Colonic mucosa (tissue), 4 donors: Measurements from ENCODE around the gene NUDCD3. TPM values are rescaled to one million over a fixed set of nuclear protein-coding genes. Genes with fewer than 3 reads are reported as not detected.

Source experiments
- DNase-seq: peaks from one replicate; pipeline ENCODE4 v3.0.0-alpha.2; 2020
- H3K27ac ChIP-seq: fragments of 200-600 bp; one replicate; pipeline ENCODE4 v1.8.0; 2021
- H3K27me3 ChIP-seq: fragments of 200-600 bp; one replicate; pipeline ENCODE4 v1.8.0; 2021
- H3K36me3 ChIP-seq: fragments of 200-600 bp; one replicate; pipeline ENCODE4 v1.8.0; 2021
- H3K4me1 ChIP-seq: fragments of 200-600 bp; one replicate; pipeline ENCODE4 v1.8.0; 2021; ENCODE audit warnings: mild to moderate bottlenecking
- H3K4me3 ChIP-seq: fragments of 200-600 bp; one replicate; pipeline ENCODE4 v1.8.0; 2021
- H3K9ac ChIP-seq, 2 donors: one replicate each; pipeline ENCODE4 v1.7.0; 2013; ENCODE audit warnings: control low read depth in 2 of 2, low read depth in 2 of 2, low read length in 2 of 2
- H3K9me3 ChIP-seq: fragments of 200-600 bp; one replicate; pipeline ENCODE4 v1.8.0; 2021
- CTCF ChIP-seq: fragments of 200-600 bp; IDR thresholded peaks from one replicate; pipeline ENCODE4 v1.8.0; 2022; ENCODE audit warnings: antibody characterized with exemption, mild to moderate bottlenecking
- intact Hi-C: fragments of 100-400 bp; cut with DNase I; formaldehyde crosslinking; loops from one replicate; pipeline ENCODE4 v1.14.1; 2022
- total RNA-seq, 2 donors: library from RNA; stranded (reverse); fragmentation: NEBNext Ultra II Directional in 1 of 2; extraction: Animal tissue kit (Norgen Biotek cat#: 25700) in 1 of 2; gene quantifications; one replicate each; pipeline ENCODE4 v1.2.1, GENCODE V29; 2021
- donor health status: healthy.
- donor health status: DM: no; HTN: no; CAD: no.
- donor health status: DM: no; HTN: no; CAD: no.

NUDCD3 gene
- total RNA-seq, 2 donors from 2014 or later: 77.7 to 105 TPM

- intact Hi-C loops: no loop called here
- DNase-seq: no peak
- no peak for TF ChIP-seq CTCF
- Histone ChIP-seq H3K9me3 (no peaks in the 10 kb centered on the region), H3K36me3 (peaks cover 11% of the 10 kb centered on the region), H3K4me1 (peaks cover 9% of the 10 kb centered on the region), H3K27me3 (no peaks in the 10 kb centered on the region), H3K27ac (no peak overlapping the region), H3K4me3 (no peak overlapping the region), H3K9ac (no peak overlapping the region)
Observed at GRCh38 chr7:44484482-44485313, 5.8 kb downstream of the NUDCD3 start.

GRCh38 chr7:44482502-44483485 is 7.7 kb downstream of the NUDCD3 start:
- Histone ChIP-seq H3K4me3 (no peak overlapping the region), H3K4me1 (no peaks in the 10 kb centered on the region), H3K9ac (no peak overlapping the region), H3K9me3 (no peaks in the 10 kb centered on the region), H3K36me3 (peaks cover 11% of the 10 kb centered on the region), H3K27ac (no peak overlapping the region), H3K27me3 (no peaks in the 10 kb centered on the region)
- TF ChIP-seq CTCF: no peak
- intact Hi-C loops: no loop called here
- no peak for DNase-seq

DNA sequence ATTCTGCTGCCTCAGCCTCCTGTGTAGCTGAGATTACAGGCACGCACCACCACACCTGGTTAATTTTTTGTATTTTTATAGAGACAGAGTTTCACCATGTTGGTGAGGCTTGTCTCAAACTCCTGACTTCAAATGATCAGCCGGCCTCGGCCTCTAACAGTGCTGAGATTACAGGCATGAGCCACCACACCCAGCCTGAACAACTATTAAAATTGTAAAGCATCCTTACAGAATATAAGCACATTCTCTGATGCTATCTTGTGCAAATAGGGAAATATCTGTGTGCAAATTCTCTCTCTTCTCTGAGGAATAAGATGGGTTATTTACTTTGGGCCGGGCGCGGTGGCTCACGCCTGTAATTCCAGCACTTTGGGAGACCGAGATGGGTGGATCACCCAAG is 12.5 kb downstream of the NUDCD3 start:
- H3K36me3 ChIP-seq: no peaks in the 10 kb centered on the region

GRCh38 chr7:44477063-44477830 is 13.2 kb downstream of the NUDCD3 start:
- H3K36me3 ChIP-seq: no peaks in the 10 kb centered on the region
- intact Hi-C loops: loop anchor here (2.0 kb wide), 1 partner anchor 236 kb away; no protein-coding TSS in a partner anchor
- peak; percentile 84 for TF ChIP-seq CTCF

More for the DNA sequence above, 12.5 kb downstream of the NUDCD3 start:
- intact Hi-C loops: loop anchor here (2.0 kb wide), 1 partner anchor 237 kb away; no protein-coding TSS in a partner anchor
- no peaks in the 10 kb centered on the region for H3K9me3 ChIP-seq
- no peak overlapping the region for H3K27ac ChIP-seq
- TF ChIP-seq CTCF: no peak
- peak; percentile 29 for DNase-seq
- no peak overlapping the region for H3K9ac ChIP-seq
- no peak overlapping the region for H3K4me3 ChIP-seq
- H3K4me1 ChIP-seq: no peaks in the 10 kb centered on the region
- H3K27me3 ChIP-seq: no peaks in the 10 kb centered on the region

GRCh38 chr7:44476313-44476712 is 14.1 kb downstream of the NUDCD3 start:
- intact Hi-C loops: loop anchor here (2.0 kb wide), 1 partner anchor 236 kb away; no protein-coding TSS in a partner anchor
- Histone ChIP-seq H3K4me3 (no peak overlapping the region), H3K9me3 (no peaks in the 10 kb centered on the region), H3K27me3 (no peaks in the 10 kb centered on the region), H3K4me1 (no peaks in the 10 kb centered on the region), H3K36me3 (no peaks in the 10 kb centered on the region), H3K27ac (no peak overlapping the region), H3K9ac (no peak overlapping the region)
- DNase-seq: no peak
- TF ChIP-seq CTCF: no peak

More at GRCh38 chr7:44477063-44477830, 13.2 kb downstream of the NUDCD3 start:
- no peaks in the 10 kb centered on the region for H3K27me3 ChIP-seq
- no peak overlapping the region for H3K4me3 ChIP-seq
- DNase-seq: peak; percentile 42
- H3K9ac ChIP-seq: no peak overlapping the region
- H3K27ac ChIP-seq: no peak overlapping the region
- H3K4me1 ChIP-seq: no peaks in the 10 kb centered on the region
- no peaks in the 10 kb centered on the region for H3K9me3 ChIP-seq
